Activated CD4-positive, alpha-beta T cell treated with anti-CD3 and anti-CD28 coated beads, Interleukin-2, amount 50 U/mL, for 4 hours (primary cell): ENCODE results near the gene ZNF419.
"Not testable (repeated sequence)": the region's sequence is repeated elsewhere in the genome, so short reads cannot be mapped to it uniquely, and the experiment has no call there.

Source experiments
- DNase-seq, 2 experiments: peaks; one replicate each; pipeline ENCODE4 v3.0.0-alpha.2; 2020

ZNF419 gene

GRCh38 chr19:57487477-57488298, at the start of gene ZNF419:
ZNF419 (plus strand) TSS chr19:57487750; CDS start chr19:57487951, 201 bp downstream.
- peak; percentile 95 for DNase-seq

GRCh38 chr19:57437931-57438330, 49.6 kb upstream of the ZNF419 start:
- no peak for DNase-seq

- DNase-seq: no peak
These were observed 48.6 kb upstream of the ZNF419 start for GRCh38 chr19:57438925-57439324.

- no peak for DNase-seq
These were observed 45.4 kb upstream of the ZNF419 start for GRCh38 chr19:57441979-57442752.

- DNase-seq: no peak
These were observed 44.3 kb upstream of the ZNF419 start for GRCh38 chr19:57443121-57443696.

GRCh38 chr19:57452307-57452706, 35.2 kb upstream of the ZNF419 start:
- no peak for DNase-seq

- peak in 1 of 2 experiments; percentile 8 for DNase-seq
These were observed 21.7 kb upstream of the ZNF419 start for GRCh38 chr19:57465680-57466381.

GRCh38 chr19:57466489-57466888, 21.1 kb upstream of the ZNF419 start:
- DNase-seq: no peak

GRCh38 chr19:57473646-57474045, 13.9 kb upstream of the ZNF419 start:
- DNase-seq: no peak

GRCh38 chr19:57477191-57478008, 10.2 kb upstream of the ZNF419 start, which contains the start of gene ZNF772:
ZNF772 (minus strand) TSS chr19:57477566; CDS start chr19:57477309, 257 bp downstream.
- peak; percentile 90 for DNase-seq

GRCh38 chr19:57488299-57488644, 722 bp downstream of the ZNF419 start:
- DNase-seq: not testable (repeated sequence)

GRCh38 chr19:57499332-57499679, 11.8 kb downstream of the ZNF419 start:
- not testable (repeated sequence) for DNase-seq

GRCh38 chr19:57499680-57500395, 12.3 kb downstream of the ZNF419 start, which contains the start of gene ZNF773:
ZNF773 (plus strand) TSS chr19:57499938; CDS start chr19:57500081, 143 bp downstream.
- DNase-seq: peak; percentile 95 to 96

- not testable (repeated sequence) for DNase-seq
These were observed 12.8 kb downstream of the ZNF419 start for GRCh38 chr19:57500400-57500799.

GRCh38 chr19:57506163-57506562, 18.6 kb downstream of the ZNF419 start:
- DNase-seq: no peak

GRCh38 chr19:57511484-57511883, 23.9 kb downstream of the ZNF419 start:
- DNase-seq: no peak

GRCh38 chr19:57512845-57513244, 25.3 kb downstream of the ZNF419 start:
- DNase-seq: no peak

GRCh38 chr19:57515255-57515654, 27.7 kb downstream of the ZNF419 start:
- no peak for DNase-seq

- not testable (repeated sequence) for DNase-seq
These were observed 30.5 kb downstream of the ZNF419 start for GRCh38 chr19:57518021-57518420.

GRCh38 chr19:57527136-57527881, 39.8 kb downstream of the ZNF419 start, which contains the start of gene ZNF549:
ZNF549 (plus strand) TSS chr19:57527356; CDS start chr19:57527574, 218 bp downstream.
- peak; percentile 82 for DNase-seq
